GM10248 (cell line): ENCODE data around the gene THEMIS.

Experiments
- CTCF ChIA-PET: fragments of 300-600 bp; sonication (Branson Sonifier 250); formaldehyde crosslinking; extraction: SDS; loops from one replicate; lab custom pipeline; 2021; ENCODE audit warnings: antibody characterized with exemption; lab: Yijun Ruan, JAX
- POLR2A ChIA-PET: fragments of 350-650 bp; sonication (Branson Sonifier 250); formaldehyde crosslinking; extraction: SDS; loops from one replicate; lab custom pipeline; 2020; ENCODE audit warnings: antibody characterized with exemption; lab: Yijun Ruan, JAX
- DNase-seq: peaks from one replicate; pipeline ENCODE4 v3.0.0; 2012; ENCODE audit errors: extremely low spot score
- CTCF ChIP-seq: IDR thresholded peaks from 2 replicates; pipeline ENCODE4 v1.5.1; 2012; ENCODE audit warnings: mild to moderate bottlenecking, low read depth; ENCODE audit errors: extremely low read depth, missing control alignments, control extremely low read depth

Gene THEMIS

GRCh38 chr6:127775371-127775770 lies 125.5 kb downstream of the THEMIS start:
- POLR2A ChIA-PET, result no interaction called here
- no peak for DNase-seq

GRCh38 chr6:127768745-127769144 lies 132.1 kb downstream of the THEMIS start:
- TF ChIP-seq CTCF, result no peak
- ChIA-PET POLR2A (no interaction called here), CTCF (interaction anchor here (1.1 kb wide), 1 partner anchor 14 kb away, joined by 4 read pairs; no protein-coding TSS in a partner anchor)
- no peak for DNase-seq

More at GRCh38 chr6:127775371-127775770, 125.5 kb downstream of the THEMIS start:
- CTCF ChIA-PET, result interaction anchor here (0.7 to 1.4 kb wide), 2 partner anchors 18 to 694 kb away, joined by 3 read pairs; no protein-coding TSS in a partner anchor
- no peak for TF ChIP-seq CTCF

- DNase-seq, result no peak
- ChIA-PET POLR2A (no interaction called here), CTCF (interaction anchor here (1.1 kb wide), 1 partner anchor 14 kb away, joined by 4 read pairs; no protein-coding TSS in a partner anchor)
- no peak for TF ChIP-seq CTCF
Measured at GRCh38 chr6:127768223-127768622, 132.6 kb downstream of the THEMIS start.

- CTCF ChIA-PET, result no interaction called here
- TF ChIP-seq CTCF, result no peak
- no peak for DNase-seq
- POLR2A ChIA-PET, result no interaction called here
Measured at GRCh38 chr6:127765949-127766348, 134.9 kb downstream of the THEMIS start.

- ChIA-PET CTCF (no interaction called here), POLR2A (no interaction called here)
- DNase-seq, result no peak
- no peak for TF ChIP-seq CTCF
Measured at GRCh38 chr6:127762284-127762683, 138.6 kb downstream of the THEMIS start.

GRCh38 chr6:127761084-127761483 lies 139.8 kb downstream of the THEMIS start:
- POLR2A ChIA-PET, result no interaction called here
- DNase-seq, result no peak
- CTCF ChIA-PET, result interaction anchor here (1.3 to 1.9 kb wide), 3 partner anchors 10 to 26 kb away, joined by 3 to 4 read pairs (median 3); no protein-coding TSS in a partner anchor
- TF ChIP-seq CTCF, result no peak
